Esophagus muscularis mucosa (tissue), 4 donors: ENCODE data around the gene CHD2. TPM values are rescaled to one million over a fixed set of nuclear protein-coding genes. Genes with fewer than 3 reads are reported as not detected.

Experiments
- DNase-seq: peaks from one replicate; pipeline ENCODE4 v3.0.0-alpha.2; 2017; ENCODE audit errors: extremely low spot score
- H3K27ac ChIP-seq, 4 donors: fragments of 200-600 bp; sonication (generic); replicated peaks in 1 of 4; 1 replicate in 3 of 4; 2 replicates in 1 of 4; pipeline ENCODE4 v1.5.1; 2016 to 2019; ENCODE audit warnings: mild to moderate bottlenecking in 1 of 4
- H3K27me3 ChIP-seq, 4 donors: fragments of 200-600 bp; sonication (generic); one replicate each; pipeline versions ENCODE4 v1.5.1 to v1.6.0; 2016 to 2019
- H3K36me3 ChIP-seq, 4 donors: fragments of 200-600 bp; sonication (generic); one replicate each; pipeline ENCODE4 v1.5.1; 2016 to 2019
- H3K4me1 ChIP-seq, 4 donors: fragments of 200-600 bp; sonication (generic); one replicate each; pipeline ENCODE4 v1.5.1; 2016 to 2019
- H3K4me3 ChIP-seq, 4 donors: fragments of 200-600 bp; sonication (generic); 1 replicate in 2 of 4; 2 replicates in 2 of 4; pipeline ENCODE4 v1.5.1; 2016 to 2019; ENCODE audit warnings: mild to moderate bottlenecking in 4 of 4, moderate library complexity in 1 of 4
- H3K9me3 ChIP-seq, 4 donors: fragments of 200-600 bp; sonication (generic); 1 replicate in 3 of 4; 2 replicates in 1 of 4; pipeline ENCODE4 v1.5.1; 2016 to 2019
- EP300 ChIP-seq: sonication (generic); formaldehyde crosslinking; IDR thresholded peaks from one replicate; pipeline ENCODE4 v1.6.1; 2017; ENCODE audit warnings: antibody characterized with exemption
- POLR2A ChIP-seq: fragments of 450-650 bp; IDR thresholded peaks from one replicate; pipeline ENCODE4 v1.6.1; 2017; ENCODE audit warnings: antibody characterized with exemption, moderate library complexity, mild to moderate bottlenecking, low read depth
- POLR2AphosphoS5 ChIP-seq, 2 donors: sonication (generic); formaldehyde crosslinking; IDR thresholded peaks; one replicate each; pipeline ENCODE4 v1.6.1; 2017; ENCODE audit warnings: antibody characterized with exemption in 2 of 2
- WGBS: methylation state at CpG from one replicate; pipeline ENCODE4 v1.1.5; 2018; 5-methylcytosine and 5-hydroxymethylcytosine counted together
- intact Hi-C: fragments of 100-400 bp; cut with DNase I; formaldehyde crosslinking; loops from one replicate; pipeline ENCODE4 v1.15.1; 2023
- total RNA-seq, 4 donors: library from RNA; depleted of rRNA; stranded (reverse); fragments of >200 nt; gene quantifications; one replicate each; pipeline versions ENCODE4 v1.1.0 to v1.2.1, GENCODE V29; 2016
- TF ChIP-seq, protein P1 (sequence below), 3 experiments: fragments of 200-600 bp in 2 of 3; fragments of 450-650 bp in 1 of 3; sonication (generic) in 2 of 3; IDR thresholded peaks; one replicate each; pipeline ENCODE4 v1.5.1; 2017 to 2019; ENCODE audit warnings: antibody characterized with exemption in 3 of 3, mild to moderate bottlenecking in 2 of 3, moderate library complexity in 1 of 3

CHD2 gene
- total RNA-seq, 4 donors from 2014 or later: 54.3 to 86.0 (median 62.8) TPM

- H3K4me1 ChIP-seq: peaks cover 0 to 3% (median 2%) of the 10 kb centered on the region in 4 donors
- no peak overlapping the region for H3K4me3 ChIP-seq
- no peak for DNase-seq
- 91% methylated on average over 2 of the region's 2 CpGs for WGBS
- H3K36me3 ChIP-seq: peaks cover 38 to 95% (median 82%) of the 10 kb centered on the region in 4 donors
- no peak overlapping the region for H3K27ac ChIP-seq
- no peaks in the 10 kb centered on the region for H3K27me3 ChIP-seq
- TF ChIP-seq, protein P1, sequence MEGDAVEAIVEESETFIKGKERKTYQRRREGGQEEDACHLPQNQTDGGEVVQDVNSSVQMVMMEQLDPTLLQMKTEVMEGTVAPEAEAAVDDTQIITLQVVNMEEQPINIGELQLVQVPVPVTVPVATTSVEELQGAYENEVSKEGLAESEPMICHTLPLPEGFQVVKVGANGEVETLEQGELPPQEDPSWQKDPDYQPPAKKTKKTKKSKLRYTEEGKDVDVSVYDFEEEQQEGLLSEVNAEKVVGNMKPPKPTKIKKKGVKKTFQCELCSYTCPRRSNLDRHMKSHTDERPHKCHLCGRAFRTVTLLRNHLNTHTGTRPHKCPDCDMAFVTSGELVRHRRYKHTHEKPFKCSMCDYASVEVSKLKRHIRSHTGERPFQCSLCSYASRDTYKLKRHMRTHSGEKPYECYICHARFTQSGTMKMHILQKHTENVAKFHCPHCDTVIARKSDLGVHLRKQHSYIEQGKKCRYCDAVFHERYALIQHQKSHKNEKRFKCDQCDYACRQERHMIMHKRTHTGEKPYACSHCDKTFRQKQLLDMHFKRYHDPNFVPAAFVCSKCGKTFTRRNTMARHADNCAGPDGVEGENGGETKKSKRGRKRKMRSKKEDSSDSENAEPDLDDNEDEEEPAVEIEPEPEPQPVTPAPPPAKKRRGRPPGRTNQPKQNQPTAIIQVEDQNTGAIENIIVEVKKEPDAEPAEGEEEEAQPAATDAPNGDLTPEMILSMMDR (IDR thresholded peaks at IDR 0.05): no peak
- TF ChIP-seq POLR2A (no peak), EP300 (no peak), POLR2AphosphoS5 (IDR thresholded peaks at IDR 0.05) (no peak)
- intact Hi-C loops: no loop called here
- no peaks in the 10 kb centered on the region for H3K9me3 ChIP-seq
Measured at GRCh38 chr15:92989470-92989869, 89.3 kb downstream of the CHD2 start.

DNA sequence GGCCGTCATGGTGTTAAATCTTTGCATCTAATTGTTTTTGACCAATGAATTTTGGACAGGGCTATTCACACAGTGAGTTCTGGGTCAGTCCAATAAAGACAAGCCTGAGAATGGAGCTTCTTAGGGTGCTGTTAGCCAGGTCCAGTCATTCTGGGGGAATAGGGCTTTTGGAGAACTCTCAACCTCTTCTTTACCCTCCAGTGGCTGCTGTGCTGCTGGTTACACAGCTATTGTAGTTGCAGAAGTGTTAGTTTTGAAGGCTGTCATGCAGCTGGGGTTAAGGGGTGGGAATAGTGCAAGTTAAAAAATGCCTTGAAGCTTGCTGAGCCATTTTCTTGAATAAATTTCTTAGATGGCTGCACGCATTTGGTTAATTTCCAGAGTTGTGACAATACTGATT lies 89.9 kb downstream of the CHD2 start:
- H3K36me3 ChIP-seq: peaks cover 33 to 93% (median 76%) of the 10 kb centered on the region in 4 donors
- no peak overlapping the region for H3K27ac ChIP-seq
- peaks cover 0 to 3% (median 0%) of the 10 kb centered on the region in 4 donors for H3K4me1 ChIP-seq
- TF ChIP-seq, protein P1 (IDR thresholded peaks at IDR 0.05): no peak
- TF ChIP-seq POLR2AphosphoS5 (IDR thresholded peaks at IDR 0.05): no peak
- TF ChIP-seq POLR2A: no peak
- H3K4me3 ChIP-seq: no peak overlapping the region
- no peaks in the 10 kb centered on the region for H3K27me3 ChIP-seq
- 89% methylated on average over 2 of the region's 2 CpGs for WGBS
- DNase-seq: no peak
- intact Hi-C loops: no loop called here
- no peaks in the 10 kb centered on the region for H3K9me3 ChIP-seq

- intact Hi-C loops: no loop called here
- no peak for DNase-seq
- Histone ChIP-seq H3K4me3 (no peak overlapping the region), H3K27me3 (no peaks in the 10 kb centered on the region), H3K36me3 (peaks cover 35 to 94% (median 80%) of the 10 kb centered on the region in 4 donors), H3K27ac (no peak overlapping the region), H3K4me1 (peaks cover 0 to 8% (median 2%) of the 10 kb centered on the region in 4 donors), H3K9me3 (no peaks in the 10 kb centered on the region)
- TF ChIP-seq EP300 (no peak), POLR2A (no peak)
- WGBS: 93% methylated on average over 9 of the region's 9 CpGs
Measured at GRCh38 chr15:92992720-92993119, 92.6 kb downstream of the CHD2 start.

DNA sequence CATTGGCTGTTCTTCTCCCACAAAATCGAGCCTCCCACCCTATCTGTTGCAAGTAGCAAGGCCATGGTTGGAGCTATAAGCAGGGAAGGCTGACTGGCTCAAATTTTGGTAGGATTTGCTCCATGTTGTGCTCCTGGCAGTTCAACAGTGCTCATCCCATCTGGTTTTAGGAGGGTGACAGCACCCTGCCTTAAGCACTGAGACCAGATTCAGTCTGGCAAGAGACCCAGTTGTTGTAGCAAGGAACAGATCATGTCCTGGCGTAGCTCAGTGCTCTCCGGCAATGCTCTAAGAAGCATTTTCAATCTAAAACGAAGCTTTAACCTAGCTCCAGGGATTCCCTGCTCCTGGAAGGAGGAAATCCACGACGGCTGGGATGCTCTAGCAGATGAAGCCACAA lies 97.7 kb downstream of the CHD2 start:
- Histone ChIP-seq H3K4me3 (no peak overlapping the region), H3K27me3 (no peaks in the 10 kb centered on the region), H3K27ac (no peak overlapping the region), H3K36me3 (peaks cover 55 to 93% (median 86%) of the 10 kb centered on the region in 4 donors), H3K9me3 (no peaks in the 10 kb centered on the region), H3K4me1 (peaks cover 0 to 5% (median 2%) of the 10 kb centered on the region in 4 donors)
- WGBS: 97% methylated on average over 6 of the region's 6 CpGs
- TF ChIP-seq EP300 (no peak), POLR2A (no peak), POLR2AphosphoS5 (IDR thresholded peaks at IDR 0.05) (no peak)
- TF ChIP-seq, protein P1 (IDR thresholded peaks at IDR 0.05): no peak
- intact Hi-C loops: no loop called here
- no peak for DNase-seq

GRCh38 chr15:93001156-93001555 lies 101.0 kb downstream of the CHD2 start:
- Histone ChIP-seq H3K27me3 (no peaks in the 10 kb centered on the region), H3K36me3 (peaks cover 64 to 100% (median 96%) of the 10 kb centered on the region in 4 donors), H3K9me3 (no peaks in the 10 kb centered on the region), H3K27ac (no peak overlapping the region), H3K4me1 (no peaks in the 10 kb centered on the region), H3K4me3 (no peak overlapping the region)
- intact Hi-C loops: no loop called here
- TF ChIP-seq, protein P1 (IDR thresholded peaks at IDR 0.05): no peak
- TF ChIP-seq EP300: no peak
- TF ChIP-seq POLR2A: no peak
- TF ChIP-seq POLR2AphosphoS5 (IDR thresholded peaks at IDR 0.05): no peak
- DNase-seq: no peak
- 93% methylated on average over 6 of the region's 6 CpGs for WGBS
